HG03095 (cell line): ENCODE results near the gene NKAIN1.

Experiments
- ATAC-seq: cut with Tn5 transposase; IDR thresholded peaks from one replicate; pipeline ENCODE4 v1.9.1; 2021; ENCODE audit warnings: moderate library complexity; ENCODE audit not compliant: unreplicated experiment

The NKAIN1 gene

DNA sequence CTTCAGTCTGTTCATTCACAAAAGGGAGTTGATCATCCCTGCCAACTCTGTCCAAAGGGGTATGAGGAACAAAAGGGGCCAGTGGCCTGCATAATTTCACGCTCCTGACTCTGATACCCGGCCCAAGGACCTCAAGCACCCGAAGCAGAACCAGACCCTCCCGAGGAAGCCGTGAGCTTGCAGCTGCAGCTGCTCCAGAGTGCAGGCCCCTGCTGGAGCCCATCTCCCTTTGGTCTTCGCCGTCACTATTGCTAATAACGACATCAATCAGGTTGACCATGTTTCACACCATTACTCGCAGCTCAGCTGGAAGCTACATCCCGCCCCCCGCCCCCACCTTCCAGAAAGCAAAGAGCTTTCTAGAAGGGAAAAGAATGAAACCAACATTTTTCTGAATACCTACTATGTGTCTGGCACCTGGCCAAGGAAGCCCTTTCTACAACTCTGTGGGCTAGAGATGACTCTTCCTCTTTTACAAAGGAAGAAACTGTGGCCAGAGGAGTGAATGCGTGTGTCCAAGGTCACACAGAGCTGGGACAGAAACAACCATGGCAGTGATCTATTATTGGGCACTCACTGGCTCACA, 5.5 kb downstream of the NKAIN1 start:
- ATAC-seq, result no peak

DNA sequence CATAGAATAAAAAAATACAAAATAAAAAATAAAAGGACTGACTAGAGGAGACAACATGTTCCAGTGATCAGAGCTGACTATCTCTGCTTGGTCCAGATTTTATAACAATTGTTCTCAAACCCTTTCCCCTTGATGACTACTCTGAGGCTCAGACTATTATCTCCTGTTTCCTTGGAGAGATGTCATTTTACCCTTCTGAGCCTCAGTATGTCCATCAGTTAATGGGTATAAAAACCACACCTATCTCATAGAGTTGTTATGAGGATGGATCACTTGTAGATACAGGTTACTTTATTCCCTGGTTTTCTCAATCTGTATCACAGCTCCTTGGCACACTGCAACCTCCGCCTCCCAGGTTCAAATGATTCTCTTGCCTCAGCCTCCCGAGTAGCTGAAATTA, 7.0 kb downstream of the NKAIN1 start:
- no peak for ATAC-seq

DNA sequence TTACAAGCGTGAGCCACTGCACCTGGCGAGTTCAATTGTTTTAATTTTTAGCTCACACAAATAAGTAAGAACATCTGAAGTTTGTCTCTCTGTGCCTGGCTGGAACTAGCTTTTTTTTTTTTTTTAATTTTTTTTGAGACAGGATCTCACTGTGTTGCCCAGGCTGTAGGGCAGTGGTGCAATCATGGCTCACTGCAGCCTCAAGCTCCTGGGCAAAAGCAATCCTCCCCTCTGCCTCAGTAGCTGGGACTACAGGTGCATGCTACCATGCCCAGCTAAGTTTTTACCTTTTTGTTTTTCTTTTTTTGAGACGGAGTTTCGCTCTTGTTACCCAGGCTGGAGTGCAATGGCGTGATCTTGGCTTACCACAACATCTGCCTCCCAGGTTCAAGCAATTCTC, 7.9 kb downstream of the NKAIN1 start:
- ATAC-seq, result no peak

DNA sequence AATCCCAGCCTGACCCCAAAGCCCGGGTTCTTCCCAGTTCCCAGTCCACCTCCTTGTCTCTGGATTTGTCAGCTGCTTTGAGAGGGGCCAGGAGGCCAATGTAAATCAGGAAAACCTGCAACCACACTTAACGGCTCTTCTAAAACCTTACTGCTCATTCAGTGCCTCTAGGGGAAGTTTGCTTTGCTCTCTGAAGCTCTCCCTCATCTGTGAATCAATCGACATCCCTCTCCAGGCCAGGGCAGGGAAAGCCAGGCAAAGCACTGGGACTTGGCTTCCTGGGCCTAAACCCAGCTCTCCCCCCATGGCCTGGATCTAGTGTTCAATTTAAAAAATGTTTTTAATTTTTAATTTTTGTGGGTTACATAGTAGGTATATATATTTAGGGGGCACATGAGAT, 9.3 kb downstream of the NKAIN1 start:
- no peak for ATAC-seq

DNA sequence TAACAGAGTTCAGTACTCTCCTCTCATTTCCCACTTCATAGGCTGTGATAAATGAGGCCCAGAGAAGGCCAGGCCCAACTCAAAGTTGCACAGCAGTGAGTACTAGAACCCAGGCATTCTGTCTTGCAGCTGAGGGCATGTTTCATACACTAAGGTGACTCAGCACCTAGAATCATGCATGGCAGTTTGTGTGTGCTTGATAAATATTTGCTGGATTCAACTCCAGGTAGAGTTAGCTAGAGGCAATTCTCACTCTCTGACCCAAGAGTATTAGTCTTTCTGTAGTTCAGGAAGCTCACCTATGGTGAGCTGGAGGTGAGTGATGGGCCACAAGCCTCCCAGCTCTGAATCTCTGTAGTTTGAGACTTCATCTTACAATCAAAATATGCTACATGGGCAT, 10.7 kb downstream of the NKAIN1 start:
- no peak for ATAC-seq

DNA sequence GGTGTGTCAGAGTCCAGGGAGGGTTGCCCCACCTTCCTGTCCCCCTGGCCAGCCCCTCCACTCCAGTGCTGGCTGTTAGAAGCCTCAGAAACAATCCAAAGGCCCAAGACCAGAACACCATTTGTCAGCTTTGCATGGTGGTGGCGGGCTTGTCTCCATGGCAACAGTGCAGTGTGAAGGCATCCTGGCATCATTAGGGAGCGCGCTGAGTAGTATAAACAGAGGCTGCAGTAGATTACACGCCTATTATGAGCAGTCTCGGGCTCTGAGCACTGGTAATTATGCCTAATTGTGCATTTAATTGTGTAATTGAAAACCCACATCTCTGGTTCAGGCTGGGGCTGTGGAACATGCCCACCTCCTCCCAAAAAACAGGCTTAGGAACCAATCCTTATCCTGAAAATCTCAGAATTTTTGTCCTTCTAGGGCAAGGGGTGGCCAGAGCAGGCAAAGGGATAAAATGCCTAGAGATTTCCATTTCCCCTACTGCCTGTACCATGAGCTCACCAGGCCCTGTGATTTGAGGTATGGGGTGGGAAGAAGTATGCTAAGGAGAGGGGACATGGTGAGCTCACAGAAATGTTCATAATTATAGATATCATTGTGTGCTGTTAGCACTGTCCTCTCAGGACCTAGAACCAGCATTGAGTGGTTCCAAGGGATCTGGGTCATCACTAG, 11.7 kb downstream of the NKAIN1 start:
- no peak for ATAC-seq

DNA sequence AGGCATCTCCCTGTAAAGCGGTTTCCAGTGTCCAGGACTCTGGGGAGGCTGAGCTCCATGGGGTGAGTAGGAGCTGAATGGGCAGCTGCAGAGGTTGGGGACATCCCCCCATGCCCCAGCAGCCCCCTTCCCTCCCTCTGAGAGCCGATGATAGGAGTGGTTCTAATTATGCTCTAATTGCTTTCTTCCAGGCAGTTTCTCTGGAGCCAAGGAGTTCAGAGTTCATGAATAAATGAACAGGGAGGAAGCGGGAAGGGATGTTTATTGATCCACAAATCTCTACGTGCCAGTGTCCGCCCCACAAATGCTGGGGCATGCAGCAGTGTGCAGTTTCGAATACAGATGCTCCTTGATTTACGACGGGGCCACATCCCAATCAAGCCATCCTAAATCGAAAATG, 15.6 kb downstream of the NKAIN1 start:
- no peak for ATAC-seq

DNA sequence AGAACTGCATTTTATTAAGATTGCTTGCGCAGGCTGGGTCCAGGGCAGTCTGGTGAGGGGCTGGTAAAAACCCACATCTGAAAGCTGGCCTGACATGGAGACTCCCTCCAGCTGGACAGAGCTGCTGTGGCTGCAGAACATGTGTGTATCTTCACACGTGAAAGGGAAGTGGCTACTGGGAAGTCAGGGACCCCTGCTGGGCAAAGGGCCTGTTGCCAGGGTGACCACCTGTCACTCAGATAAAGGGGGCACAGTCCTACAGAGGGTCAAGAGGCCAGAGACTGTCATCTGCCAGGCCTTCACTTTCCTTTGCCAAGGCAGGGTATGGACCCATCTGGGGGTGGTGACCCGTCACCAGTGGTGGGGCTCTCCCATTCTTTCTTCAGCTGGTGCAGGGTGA, 17.5 kb downstream of the NKAIN1 start:
- ATAC-seq, result no peak

DNA sequence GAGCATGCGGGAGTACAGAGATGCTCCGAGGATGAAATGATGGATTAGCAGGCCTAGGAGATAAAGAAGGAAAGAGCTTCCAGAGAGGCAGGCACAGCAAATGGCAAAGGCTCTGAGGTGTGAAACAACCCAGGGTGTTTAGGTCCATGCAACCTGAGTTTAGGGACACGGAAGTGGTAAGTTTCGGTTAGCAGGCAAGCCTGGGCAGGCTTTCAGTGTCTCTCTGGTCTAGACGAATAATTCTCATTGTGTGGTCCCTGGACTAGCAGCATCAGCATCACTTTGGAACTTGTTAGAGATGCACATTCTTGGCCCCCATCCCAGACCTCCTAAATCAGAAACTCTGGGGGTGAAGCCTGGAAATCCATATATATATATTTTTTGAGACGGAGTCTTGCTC, 18.6 kb downstream of the NKAIN1 start:
- ATAC-seq, result no peak

DNA sequence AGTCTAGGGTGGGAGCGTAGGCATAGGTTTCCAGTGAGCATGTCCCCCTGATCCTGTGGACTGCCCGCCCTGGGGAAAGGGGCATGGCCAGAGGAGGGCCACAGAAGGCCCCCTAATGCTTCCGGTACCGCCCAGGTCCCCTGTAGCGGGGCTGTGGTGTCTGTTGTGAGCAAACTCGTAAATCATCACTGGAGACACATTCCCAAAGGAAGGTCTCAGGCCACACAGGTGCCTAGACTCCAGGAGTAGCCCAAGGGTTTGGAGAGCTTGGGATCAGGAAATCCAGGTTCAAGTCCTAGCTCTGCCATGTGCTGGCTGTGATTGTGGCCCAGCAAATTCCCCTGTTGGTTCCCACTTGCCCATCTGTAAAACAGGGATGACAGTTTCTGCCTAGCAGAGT, 20.2 kb downstream of the NKAIN1 start:
- no peak for ATAC-seq

DNA sequence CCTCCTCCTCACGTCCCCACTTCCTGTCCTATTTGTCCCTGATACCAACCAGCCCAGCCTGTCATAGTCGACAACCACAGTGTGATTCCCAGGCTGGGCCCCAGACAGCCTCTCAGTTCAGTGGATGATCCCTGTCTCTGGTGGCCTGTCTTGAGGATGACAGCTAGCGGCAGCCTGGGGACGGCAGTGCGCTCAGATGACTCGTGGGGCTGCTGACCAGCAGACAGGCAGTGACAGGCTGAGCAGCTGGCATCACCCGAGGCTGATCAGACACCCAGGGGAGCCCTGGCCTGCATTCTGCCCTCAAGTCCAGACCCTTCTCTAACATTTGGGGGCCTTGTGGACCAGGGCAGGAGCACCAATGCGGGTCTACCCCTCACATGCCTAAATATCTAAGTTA, 21.0 kb downstream of the NKAIN1 start:
- no peak for ATAC-seq

DNA sequence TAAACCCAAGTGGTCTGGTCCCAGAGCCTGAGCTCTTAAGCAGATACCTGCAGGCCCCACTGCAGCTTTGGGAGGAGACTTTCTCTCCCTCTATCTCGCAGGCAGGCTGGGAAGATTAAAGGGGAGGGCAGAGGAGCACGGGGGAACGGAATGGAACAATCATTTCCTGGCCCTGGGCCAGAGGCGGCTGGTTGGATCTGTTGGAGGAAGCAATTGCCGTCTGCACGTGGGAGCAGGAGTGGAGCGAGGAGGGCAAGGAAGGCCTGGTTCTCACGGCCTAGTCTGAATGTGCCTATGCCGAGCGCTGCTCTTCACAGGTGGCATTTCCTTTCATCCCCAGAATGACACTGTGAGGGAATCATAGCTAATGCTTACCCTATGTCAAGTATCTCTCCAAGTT, 23.7 kb downstream of the NKAIN1 start:
- no peak for ATAC-seq

DNA sequence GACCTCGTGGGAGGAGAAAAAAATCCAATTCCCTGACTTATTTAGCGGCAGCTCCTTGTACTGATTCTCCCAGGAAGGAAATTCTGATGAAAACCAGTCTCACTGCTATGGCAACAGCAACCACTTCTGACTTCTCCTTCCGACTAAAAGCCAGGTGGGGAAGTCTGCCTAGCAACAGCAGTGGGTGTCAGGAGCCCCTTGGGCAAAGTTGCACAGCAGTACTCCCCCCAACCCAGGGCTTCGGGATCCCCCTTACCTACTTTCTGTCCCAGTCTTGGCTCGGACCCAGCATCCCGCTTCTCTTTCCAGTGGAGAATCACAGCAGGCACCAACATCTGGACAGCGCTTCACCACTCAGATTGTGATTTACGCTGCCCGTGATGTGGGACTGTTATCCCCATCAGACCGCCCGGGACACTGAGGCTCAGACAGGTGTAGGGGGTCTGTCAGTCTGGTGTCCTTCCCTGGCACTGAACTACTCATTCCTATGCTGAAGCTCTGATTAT, 24.6 kb downstream of the NKAIN1 start:
- no peak for ATAC-seq

DNA sequence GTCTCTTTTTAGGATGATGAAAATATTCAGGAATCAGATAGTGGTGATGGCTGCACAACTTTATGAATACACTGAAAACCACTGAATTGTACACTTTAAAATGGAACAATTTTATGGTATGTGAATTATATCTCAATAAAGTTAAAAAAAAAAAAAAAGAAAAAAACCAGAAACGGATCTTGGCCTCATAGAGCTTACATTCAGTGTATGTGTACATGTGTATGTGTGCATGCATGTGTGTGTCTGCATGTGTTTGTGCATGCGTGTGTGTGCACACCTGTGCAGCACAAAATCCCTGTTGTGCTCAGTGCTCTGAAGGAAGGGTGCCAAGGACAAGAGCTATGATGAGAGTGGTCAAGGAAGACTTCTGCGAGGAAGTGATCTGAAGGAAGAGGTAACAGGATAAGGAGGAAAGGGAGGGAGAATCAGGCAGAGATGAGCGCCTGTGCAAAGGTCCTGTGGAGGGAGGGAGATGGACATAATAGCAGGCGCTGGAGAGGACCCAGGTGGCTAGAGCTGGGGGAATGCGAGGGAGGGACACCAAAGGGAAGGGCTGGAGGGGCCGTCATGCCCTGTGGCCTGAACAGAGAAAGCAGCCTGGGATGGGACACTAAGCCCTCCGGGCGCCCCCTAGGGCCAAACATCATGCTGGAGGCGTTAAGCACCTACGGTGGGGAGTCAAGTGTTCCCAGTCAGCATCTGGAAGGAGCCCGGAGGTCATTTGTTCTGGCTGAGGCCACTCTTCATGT, 25.2 kb downstream of the NKAIN1 start:
- ATAC-seq, result no peak

DNA sequence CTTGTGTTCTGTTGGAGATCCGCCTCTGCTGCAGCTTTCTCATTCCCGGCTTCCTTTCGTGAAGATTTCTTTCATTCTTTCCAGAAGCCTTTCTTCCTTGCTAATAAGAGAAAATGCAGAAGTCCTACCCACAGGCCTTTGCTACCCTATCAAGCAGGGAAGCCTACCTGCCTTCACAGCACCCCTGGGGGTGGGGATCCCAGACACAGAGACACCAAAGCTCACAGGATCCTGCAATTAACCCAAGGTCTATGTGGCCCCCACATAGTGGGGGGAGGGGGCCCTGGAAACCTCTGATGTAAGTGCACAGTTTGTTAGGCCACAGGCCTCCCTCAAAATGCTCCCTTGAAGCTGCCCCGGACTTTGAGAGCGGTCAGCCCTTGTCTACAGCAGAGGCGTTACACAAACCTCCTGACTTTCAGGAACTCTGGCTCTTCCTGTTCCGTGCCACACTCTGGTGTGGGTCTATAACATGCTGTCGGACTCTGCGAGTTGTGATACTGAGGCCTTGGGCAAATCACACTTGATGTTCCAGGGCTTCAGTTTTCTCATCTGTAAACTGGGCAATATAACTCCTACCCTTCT, 31.2 kb downstream of the NKAIN1 start:
- no peak for ATAC-seq

DNA sequence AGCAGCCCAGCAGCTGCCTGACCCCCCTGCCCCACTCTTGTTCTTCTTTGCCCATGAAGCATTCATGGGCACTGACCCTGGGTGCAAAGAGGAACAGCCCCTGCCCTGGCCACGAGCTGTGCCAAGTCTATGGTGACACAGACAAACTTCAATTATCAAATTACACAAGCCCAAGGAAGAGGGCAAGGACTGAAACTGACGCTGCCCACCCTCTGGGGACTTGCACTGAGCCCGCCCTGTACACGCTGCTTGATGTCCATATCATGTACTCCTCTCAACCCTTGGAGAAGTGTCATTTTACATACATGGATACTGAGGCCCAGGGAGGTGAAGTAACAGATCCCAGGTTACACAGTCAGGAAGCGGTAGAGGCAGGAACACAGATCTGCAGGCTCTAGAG, 32.1 kb downstream of the NKAIN1 start:
- ATAC-seq, result no peak

DNA sequence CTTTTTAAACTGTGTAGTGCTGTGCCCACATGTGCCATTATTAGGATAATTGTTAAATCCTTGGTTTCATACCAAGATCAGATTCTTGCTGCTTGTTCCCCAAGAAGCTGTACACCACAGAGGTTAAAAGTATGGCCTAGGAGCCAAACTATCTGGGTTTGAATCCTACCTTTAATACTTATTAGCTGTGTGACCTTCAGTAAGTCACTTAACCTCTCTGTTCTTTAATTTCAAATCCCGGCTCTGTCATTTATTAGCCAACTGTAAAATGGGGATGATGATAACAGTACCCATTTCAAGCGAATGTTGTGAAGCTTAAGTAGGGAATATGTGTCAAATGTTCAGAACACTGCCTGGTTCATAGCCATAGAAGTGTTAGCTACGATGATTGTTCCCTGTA, 32.6 kb downstream of the NKAIN1 start:
- no peak for ATAC-seq

DNA sequence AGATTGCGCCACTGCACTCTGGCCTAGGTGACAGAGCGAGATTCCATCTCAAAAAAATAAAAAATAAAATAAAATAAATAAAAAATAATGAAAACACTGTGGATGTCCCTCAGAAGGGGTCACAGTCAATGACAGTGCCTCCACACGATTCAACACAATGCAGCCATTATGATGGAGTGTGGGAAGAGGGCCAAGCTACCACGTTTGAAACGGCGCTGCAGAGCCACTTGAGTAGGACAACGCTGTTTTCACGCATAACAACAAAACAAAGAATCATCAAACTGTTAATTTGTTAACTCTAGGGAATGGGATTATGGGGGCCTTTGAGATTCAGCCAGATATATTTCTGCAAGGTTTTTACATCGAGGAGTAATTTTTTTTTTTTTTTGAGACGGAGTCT, 36.5 kb downstream of the NKAIN1 start:
- no peak for ATAC-seq

DNA sequence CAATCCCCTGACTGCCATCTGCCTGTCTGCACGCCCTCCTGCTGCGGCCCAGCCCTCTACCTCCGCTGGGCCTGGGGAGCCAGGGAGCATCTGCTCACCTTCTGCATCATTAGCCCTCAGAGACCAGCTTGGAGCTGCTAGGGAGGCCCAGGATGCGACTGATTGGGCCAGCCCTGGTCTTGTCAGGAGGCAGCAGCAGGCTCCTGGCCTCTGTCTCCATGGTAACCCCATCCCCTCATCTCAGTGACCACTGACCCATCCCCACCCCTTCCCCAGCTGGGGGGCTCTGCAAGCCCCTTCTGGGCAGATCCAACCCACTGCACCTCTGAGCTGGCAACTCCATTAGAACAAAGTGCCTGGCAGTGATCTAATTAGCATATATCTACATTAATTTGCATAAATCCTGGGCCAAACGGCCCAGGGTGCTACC, 37.7 kb downstream of the NKAIN1 start:
- no peak for ATAC-seq

DNA sequence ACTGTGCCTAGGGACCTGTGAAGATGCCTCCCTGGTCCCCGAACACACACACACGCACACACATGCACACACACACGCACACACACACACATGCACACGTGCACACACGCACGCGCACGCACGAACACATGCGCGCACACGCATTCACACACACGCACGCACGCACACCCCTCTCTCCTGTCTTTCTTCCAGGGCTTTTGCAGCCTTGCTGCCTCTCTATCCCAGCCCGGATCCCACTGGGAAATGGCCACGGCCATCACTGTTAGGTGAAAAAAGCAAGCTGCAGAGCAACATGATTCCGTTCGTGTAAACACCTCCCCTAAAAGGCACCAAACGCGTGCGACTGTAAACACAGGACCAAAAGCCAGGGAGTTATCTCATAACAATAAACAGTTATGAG, 39.7 kb downstream of the NKAIN1 start:
- ATAC-seq, result no peak

DNA sequence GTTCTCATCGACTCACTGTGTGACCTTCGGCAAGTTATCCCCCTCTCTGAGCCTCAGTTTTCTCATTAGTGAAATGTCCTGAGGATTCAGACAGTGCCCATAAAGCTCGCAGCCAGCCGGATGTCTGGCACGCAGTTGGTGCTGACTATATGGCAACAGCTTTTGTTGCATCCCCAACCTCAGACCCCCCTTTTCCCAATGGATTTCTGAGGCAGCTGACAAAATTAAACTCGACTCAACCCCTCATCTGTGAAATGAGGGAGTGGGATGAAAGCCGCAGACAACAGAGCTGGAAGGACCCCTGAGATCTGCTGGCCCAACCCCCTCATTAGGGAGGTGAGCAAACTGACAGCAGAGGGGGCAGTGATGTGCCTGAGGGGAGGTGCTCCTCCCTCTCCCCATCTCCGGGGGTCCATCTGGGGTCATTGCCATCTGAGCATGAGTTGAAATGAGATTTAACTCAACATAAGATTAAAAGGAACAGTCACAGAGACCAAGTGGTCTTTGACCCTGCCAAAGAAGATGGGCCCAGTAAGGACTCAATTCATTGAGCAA, 40.4 kb downstream of the NKAIN1 start:
- ATAC-seq, result no peak

DNA sequence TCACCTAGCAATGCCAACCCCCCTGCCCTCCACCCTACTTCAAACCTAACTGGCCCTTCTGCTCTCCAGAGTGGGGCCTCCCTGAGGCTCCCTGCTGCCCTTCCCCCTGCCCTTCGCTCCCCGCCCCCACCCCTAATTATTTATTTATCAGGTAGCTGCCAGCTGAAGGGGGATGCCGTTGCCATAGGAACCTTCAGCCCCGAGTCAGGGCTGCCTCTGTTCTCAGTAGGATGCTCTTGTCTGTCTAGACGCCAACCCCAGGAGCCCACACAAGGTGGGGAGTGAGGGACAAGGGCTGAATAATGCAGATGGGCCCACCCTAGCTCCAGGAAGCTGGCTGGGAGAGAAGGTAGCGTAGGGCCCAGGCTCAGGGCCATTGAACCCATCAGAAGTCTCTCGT, 41.1 kb downstream of the NKAIN1 start:
- ATAC-seq, result no peak
